ENCODE measurements around the gene BUD31. TPM values are rescaled to one million over a fixed set of nuclear protein-coding genes. Genes with fewer than 3 reads are reported as not detected.
A peak's percentile ranks its signal among the peaks of the same experiment; 100 is the strongest.

The BUD31 gene
- total and polyA plus RNA-seq, 2 of the 13 experiments (the other 11 are each of a cell fraction or from before 2014, with no cell fraction given), result 35.1 to 79.1 TPM

DNA sequence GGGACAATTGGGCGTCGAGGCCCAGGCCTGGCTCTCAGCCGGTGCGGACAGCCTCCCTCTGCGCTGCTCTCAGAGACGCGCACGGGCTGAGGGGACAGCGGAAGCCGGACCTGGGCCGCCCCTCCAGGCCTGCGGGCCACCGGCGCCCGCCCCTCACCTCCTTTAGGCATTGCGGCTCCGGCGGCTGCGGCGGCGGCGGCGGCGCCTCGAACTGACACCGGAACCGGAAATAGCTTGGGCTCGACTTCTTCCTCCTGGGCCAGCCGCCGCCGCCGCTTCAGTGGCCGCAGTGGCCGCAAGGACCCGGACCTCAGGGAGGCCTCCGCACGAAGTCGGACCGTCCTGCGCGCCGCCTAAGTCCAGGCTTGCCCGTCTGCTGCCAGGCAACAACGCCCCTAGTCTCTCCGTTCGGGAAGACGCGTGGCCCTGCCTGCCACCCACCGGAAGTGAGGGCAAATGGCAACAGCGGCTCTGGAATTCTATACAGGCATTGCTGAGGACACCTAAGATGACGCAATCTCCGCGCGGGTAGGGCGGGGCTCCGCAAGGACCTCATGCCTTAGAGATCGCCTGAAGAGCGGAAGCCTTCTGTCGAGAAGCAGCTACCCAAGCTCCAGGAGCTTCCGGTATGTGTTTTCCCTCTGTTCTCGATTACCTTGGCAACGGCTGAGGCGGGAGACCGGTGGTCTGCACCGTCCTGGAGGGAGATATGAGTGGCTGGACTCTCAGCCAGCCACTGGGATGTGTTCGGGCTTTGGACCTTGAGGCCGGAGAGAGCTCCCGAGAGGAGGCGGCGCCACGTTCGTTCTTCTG, at the start of gene BUD31, which contains the start of gene PDAP1 (continued):
- TF ChIP-seq YY1 (IDR thresholded peaks at IDR 0.05; ENCODE audit: insufficient read depth, insufficient replicate concordance, low read depth, low read length), result peak; percentile 68
- no peak for TF ChIP-seq BORCS8-MEF2B (CRISPR knock-in tag; IDR thresholded peaks at IDR 0.05)
- no peak for TF ChIP-seq JUNB (CRISPR knock-in tag; IDR thresholded peaks at IDR 0.05; ENCODE audit: borderline replicate concordance)
- TF ChIP-seq ZFP1 (CRISPR knock-in tag; IDR thresholded peaks at IDR 0.05), result peak; percentile 95
- no peak; the same call in none of the 2 replicates for TF ChIP-seq GATA4 (IDR thresholded peaks at IDR 0.05; ENCODE audit: borderline replicate concordance, low read depth)
- TF ChIP-seq ZNF564 (CRISPR knock-in tag; IDR thresholded peaks at IDR 0.05), result peak; percentile 51; the same call in 1 of the 2 replicates
- TF ChIP-seq ATF1 (CRISPR knock-in tag; IDR thresholded peaks at IDR 0.05), result peak; percentile 76
- TF ChIP-seq, protein P1, sequence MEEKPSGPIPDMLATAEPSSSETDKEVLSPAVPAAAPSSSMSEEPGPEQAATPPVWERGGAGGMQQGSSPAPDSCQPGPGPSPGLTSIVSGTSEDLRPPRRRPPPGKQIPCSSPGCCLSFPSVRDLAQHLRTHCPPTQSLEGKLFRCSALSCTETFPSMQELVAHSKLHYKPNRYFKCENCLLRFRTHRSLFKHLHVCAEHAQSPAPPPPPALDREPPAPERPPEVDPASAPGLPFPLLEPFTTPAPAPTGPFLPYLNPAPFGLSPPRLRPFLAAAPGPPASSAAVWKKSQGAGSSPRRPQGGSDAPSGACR (CRISPR knock-in tag; IDR thresholded peaks at IDR 0.05), result no peak; the same call in 1 of the 2 replicates
- TF ChIP-seq, protein P2, sequence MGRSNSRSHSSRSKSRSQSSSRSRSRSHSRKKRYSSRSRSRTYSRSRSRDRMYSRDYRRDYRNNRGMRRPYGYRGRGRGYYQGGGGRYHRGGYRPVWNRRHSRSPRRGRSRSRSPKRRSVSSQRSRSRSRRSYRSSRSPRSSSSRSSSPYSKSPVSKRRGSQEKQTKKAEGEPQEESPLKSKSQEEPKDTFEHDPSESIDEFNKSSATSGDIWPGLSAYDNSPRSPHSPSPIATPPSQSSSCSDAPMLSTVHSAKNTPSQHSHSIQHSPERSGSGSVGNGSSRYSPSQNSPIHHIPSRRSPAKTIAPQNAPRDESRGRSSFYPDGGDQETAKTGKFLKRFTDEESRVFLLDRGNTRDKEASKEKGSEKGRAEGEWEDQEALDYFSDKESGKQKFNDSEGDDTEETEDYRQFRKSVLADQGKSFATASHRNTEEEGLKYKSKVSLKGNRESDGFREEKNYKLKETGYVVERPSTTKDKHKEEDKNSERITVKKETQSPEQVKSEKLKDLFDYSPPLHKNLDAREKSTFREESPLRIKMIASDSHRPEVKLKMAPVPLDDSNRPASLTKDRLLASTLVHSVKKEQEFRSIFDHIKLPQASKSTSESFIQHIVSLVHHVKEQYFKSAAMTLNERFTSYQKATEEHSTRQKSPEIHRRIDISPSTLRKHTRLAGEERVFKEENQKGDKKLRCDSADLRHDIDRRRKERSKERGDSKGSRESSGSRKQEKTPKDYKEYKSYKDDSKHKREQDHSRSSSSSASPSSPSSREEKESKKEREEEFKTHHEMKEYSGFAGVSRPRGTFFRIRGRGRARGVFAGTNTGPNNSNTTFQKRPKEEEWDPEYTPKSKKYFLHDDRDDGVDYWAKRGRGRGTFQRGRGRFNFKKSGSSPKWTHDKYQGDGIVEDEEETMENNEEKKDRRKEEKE (IDR thresholded peaks at IDR 0.05), result no peak
- peak; percentile 90 for TF ChIP-seq ZNF883 (CRISPR knock-in tag; IDR thresholded peaks at IDR 0.05; ENCODE audit: not compliant biosample characterization)
- TF ChIP-seq ZNF275 (CRISPR knock-in tag; IDR thresholded peaks at IDR 0.05; ENCODE audit: borderline replicate concordance), result peak; percentile 55; the same call in 1 of the 2 replicates
- no peak; a peak in 1 of 4 replicates for TF ChIP-seq REST (IDR thresholded peaks at IDR 0.05; ENCODE audit: borderline replicate concordance in 1 of 2, low read depth in 1 of 2, low read length in 2 of 2)
- peak; percentile 88; the same call in 1 of the 3 replicates for TF ChIP-seq MXI1 (IDR thresholded peaks at IDR 0.05; ENCODE audit: borderline replicate concordance, low read depth, low read length)
- TF ChIP-seq SIX4 (CRISPR knock-in tag; IDR thresholded peaks at IDR 0.05), result peak; percentile 59; the same call in 1 of the 2 replicates
- TF ChIP-seq, protein P3, sequence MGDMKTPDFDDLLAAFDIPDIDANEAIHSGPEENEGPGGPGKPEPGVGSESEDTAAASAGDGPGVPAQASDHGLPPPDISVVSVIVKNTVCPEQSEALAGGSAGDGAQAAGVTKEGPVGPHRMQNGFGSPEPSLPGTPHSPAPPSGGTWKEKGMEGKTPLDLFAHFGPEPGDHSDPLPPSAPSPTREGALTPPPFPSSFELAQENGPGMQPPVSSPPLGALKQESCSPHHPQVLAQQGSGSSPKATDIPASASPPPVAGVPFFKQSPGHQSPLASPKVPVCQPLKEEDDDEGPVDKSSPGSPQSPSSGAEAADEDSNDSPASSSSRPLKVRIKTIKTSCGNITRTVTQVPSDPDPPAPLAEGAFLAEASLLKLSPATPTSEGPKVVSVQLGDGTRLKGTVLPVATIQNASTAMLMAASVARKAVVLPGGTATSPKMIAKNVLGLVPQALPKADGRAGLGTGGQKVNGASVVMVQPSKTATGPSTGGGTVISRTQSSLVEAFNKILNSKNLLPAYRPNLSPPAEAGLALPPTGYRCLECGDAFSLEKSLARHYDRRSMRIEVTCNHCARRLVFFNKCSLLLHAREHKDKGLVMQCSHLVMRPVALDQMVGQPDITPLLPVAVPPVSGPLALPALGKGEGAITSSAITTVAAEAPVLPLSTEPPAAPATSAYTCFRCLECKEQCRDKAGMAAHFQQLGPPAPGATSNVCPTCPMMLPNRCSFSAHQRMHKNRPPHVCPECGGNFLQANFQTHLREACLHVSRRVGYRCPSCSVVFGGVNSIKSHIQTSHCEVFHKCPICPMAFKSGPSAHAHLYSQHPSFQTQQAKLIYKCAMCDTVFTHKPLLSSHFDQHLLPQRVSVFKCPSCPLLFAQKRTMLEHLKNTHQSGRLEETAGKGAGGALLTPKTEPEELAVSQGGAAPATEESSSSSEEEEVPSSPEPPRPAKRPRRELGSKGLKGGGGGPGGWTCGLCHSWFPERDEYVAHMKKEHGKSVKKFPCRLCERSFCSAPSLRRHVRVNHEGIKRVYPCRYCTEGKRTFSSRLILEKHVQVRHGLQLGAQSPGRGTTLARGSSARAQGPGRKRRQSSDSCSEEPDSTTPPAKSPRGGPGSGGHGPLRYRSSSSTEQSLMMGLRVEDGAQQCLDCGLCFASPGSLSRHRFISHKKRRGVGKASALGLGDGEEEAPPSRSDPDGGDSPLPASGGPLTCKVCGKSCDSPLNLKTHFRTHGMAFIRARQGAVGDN (CRISPR knock-in tag; IDR thresholded peaks at IDR 0.05), result peak; percentile 90

Measured in HepG2 (cell line).